ENCODE results near the gene VPS37C. TPM values are rescaled to one million over a fixed set of nuclear protein-coding genes. Genes with fewer than 3 reads are reported as not detected.

Gene VPS37C
- total RNA-seq, 2 donors from 2014 or later, result 12.9 to 28.8 TPM

DNA sequence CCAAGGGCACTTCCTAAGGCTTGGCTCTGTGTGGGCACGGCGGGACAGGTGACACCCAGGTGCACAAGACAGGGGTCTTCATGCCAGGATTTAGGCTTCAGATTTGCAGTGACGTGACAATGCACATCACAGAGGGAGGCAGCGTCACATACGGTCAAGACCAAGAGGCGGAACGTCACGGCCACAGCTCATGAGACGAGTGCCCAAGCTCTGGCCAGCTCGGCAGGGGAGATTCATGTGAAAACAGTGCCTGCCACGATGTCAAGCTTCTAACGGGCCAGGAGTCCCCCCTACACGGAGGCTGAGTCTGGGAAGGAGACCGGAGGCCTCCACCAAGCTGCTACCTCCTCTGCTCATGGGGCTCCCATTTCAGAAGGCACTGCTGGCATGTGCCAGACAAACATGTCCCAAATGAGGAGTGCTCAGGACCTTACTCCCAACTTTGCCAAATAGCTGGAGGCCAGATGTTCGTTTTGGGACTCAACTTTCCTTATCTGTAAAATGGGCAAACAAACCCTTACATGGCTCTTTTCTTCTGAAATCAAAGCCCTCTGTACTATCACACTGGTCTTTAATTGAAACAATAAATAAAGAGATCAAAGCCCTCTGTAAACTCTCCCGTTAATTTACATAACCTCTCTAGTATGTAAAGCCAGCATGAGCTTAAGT is 16.6 kb downstream of the VPS37C start:
- no peak overlapping the region for H3K4me3 ChIP-seq
- DNase-seq (ENCODE audit: low spot score), result no peak
- no peaks in the 10 kb centered on the region for H3K27me3 ChIP-seq
- no peaks in the 10 kb centered on the region for H3K36me3 ChIP-seq
- no peak overlapping the region for H3K27ac ChIP-seq
- H3K4me1 ChIP-seq, result peaks cover 0 to 32% of the 10 kb centered on the region in 2 donors
- H3K9me3 ChIP-seq, result no peaks in the 10 kb centered on the region
- TF ChIP-seq, protein P1, sequence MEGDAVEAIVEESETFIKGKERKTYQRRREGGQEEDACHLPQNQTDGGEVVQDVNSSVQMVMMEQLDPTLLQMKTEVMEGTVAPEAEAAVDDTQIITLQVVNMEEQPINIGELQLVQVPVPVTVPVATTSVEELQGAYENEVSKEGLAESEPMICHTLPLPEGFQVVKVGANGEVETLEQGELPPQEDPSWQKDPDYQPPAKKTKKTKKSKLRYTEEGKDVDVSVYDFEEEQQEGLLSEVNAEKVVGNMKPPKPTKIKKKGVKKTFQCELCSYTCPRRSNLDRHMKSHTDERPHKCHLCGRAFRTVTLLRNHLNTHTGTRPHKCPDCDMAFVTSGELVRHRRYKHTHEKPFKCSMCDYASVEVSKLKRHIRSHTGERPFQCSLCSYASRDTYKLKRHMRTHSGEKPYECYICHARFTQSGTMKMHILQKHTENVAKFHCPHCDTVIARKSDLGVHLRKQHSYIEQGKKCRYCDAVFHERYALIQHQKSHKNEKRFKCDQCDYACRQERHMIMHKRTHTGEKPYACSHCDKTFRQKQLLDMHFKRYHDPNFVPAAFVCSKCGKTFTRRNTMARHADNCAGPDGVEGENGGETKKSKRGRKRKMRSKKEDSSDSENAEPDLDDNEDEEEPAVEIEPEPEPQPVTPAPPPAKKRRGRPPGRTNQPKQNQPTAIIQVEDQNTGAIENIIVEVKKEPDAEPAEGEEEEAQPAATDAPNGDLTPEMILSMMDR (IDR thresholded peaks at IDR 0.05), result no peak

DNA sequence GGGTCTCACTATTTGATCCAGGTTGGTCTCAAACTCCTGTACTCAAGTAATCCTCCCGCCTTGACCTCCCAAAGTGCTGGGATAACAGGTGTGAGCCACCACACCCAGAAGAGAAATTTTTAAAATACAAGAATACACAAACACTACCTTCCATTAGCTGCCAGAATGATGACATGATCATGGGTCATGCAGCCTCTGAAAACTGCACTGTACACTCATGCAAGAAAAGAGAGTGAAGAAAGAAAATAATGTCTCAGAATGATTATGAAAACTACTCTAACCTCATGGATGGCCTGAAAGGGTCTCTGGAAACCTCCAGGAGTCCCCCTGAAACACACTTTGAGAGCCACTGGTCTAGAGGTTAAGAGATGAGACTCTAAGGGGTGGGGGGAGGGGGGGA is 18.8 kb downstream of the VPS37C start:
- no peaks in the 10 kb centered on the region for H3K27me3 ChIP-seq
- DNase-seq (ENCODE audit: low spot score), result no peak
- H3K4me1 ChIP-seq, result peaks cover 0 to 35% of the 10 kb centered on the region in 2 donors

GRCh38 chr11:61141601-61142028 is 19.6 kb downstream of the VPS37C start:
- Histone ChIP-seq H3K36me3 (no peaks in the 10 kb centered on the region), H3K9me3 (no peaks in the 10 kb centered on the region), H3K4me3 (no peak overlapping the region), H3K27ac (no peak overlapping the region), H3K4me1 (peaks cover 0 to 35% of the 10 kb centered on the region in 2 donors), H3K27me3 (no peaks in the 10 kb centered on the region)
- TF ChIP-seq, protein P1 (IDR thresholded peaks at IDR 0.05), result no peak
- no peak for DNase-seq (ENCODE audit: low spot score)

More for the DNA sequence above, 18.8 kb downstream of the VPS37C start:
- Histone ChIP-seq H3K27ac (no peak overlapping the region), H3K36me3 (no peaks in the 10 kb centered on the region), H3K9me3 (no peaks in the 10 kb centered on the region), H3K4me3 (no peak overlapping the region)
- TF ChIP-seq, protein P1 (IDR thresholded peaks at IDR 0.05), result no peak

DNA sequence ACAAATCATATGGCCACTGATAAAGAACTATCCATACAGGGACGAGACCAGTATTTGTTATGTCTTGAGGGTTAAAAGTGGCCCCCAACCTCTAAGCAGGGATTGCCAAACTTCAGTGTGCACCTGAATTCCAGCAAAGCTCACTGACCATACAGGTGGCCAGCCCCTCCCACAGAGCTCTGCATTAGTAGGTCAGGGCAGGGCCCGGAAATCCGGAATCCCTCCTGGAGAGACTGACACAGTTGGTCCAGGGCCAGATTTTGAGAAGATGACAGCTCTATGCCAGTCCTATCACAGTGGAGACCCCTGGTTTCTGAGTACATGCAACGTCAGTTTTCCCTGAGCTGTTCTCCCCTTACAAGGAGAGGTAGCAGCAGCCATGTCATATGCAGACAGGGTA is 20.8 kb downstream of the VPS37C start:
- Histone ChIP-seq H3K27ac (no peak overlapping the region), H3K4me1 (peaks cover 0 to 36% of the 10 kb centered on the region in 2 donors), H3K27me3 (no peaks in the 10 kb centered on the region), H3K36me3 (no peaks in the 10 kb centered on the region), H3K4me3 (no peak overlapping the region), H3K9me3 (no peaks in the 10 kb centered on the region)
- no peak for DNase-seq (ENCODE audit: low spot score)
- TF ChIP-seq, protein P1 (IDR thresholded peaks at IDR 0.05), result no peak

DNA sequence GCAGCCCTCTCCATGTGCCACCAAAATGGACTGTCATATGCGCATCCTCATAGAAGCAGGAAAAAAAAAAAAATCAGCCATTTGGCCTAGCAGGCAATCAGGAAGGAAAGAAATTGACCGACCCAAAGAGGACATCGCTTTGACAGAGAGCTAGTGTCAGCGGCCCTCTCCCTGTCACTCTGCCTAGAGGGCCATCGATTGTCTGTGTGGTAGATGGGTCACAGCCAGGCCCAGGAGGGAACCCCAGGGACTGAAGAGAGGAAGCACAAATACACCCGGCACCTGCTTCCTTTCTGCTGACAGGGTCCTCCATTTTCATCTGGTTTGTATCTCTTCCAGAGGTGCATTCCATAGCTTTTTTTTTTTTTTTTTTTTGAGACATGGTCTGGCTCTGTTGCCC is 21.8 kb downstream of the VPS37C start:
- DNase-seq (ENCODE audit: low spot score), result no peak
- Histone ChIP-seq H3K27me3 (no peaks in the 10 kb centered on the region), H3K4me1 (peaks cover 0 to 41% of the 10 kb centered on the region in 2 donors), H3K36me3 (no peaks in the 10 kb centered on the region), H3K4me3 (no peak overlapping the region), H3K27ac (no peak overlapping the region), H3K9me3 (no peaks in the 10 kb centered on the region)
- TF ChIP-seq, protein P1 (IDR thresholded peaks at IDR 0.05), result no peak

DNA sequence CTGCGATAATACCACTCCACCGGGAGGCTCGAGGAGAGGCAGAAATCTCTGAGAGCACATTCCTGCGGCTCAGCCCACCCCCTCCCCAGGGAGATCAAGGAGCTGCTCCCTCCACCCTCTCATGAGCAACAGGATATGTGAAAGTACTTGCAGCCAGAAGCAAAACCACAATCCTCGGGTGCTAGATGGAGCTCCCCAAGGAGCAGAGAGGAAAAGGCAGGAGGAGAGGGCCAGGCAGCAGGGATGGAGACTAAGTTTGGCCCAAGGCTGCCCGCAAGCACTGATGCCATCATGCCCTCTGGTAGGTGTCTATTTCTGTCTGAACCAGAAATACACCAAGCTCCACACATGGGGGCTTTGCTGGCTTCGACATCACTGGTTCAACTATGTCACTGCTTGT is 22.3 kb downstream of the VPS37C start:
- TF ChIP-seq, protein P1 (IDR thresholded peaks at IDR 0.05), result no peak
- no peak overlapping the region for H3K27ac ChIP-seq
- H3K9me3 ChIP-seq, result no peaks in the 10 kb centered on the region
- H3K4me1 ChIP-seq, result peaks cover 0 to 41% of the 10 kb centered on the region in 2 donors
- H3K4me3 ChIP-seq, result no peak overlapping the region
- H3K36me3 ChIP-seq, result peaks cover under 1% of the 10 kb centered on the region
- H3K27me3 ChIP-seq, result no peaks in the 10 kb centered on the region
- no peak for DNase-seq (ENCODE audit: low spot score)

Data from right atrium auricular region (tissue), 2 donors.